ENCODE data around the gene ARL14EP.

Gene ARL14EP

GRCh38 chr11:30358536-30358935, 35.6 kb downstream of the ARL14EP start:
- no peak for TF ChIP-seq CTCF (conservative IDR thresholded peaks at IDR 0.05)
- H3K27ac ChIP-seq, result no peak overlapping the region

- H3K27ac ChIP-seq, result no peak overlapping the region
Observed at GRCh38 chr11:30360741-30361140, 37.8 kb downstream of the ARL14EP start.

GRCh38 chr11:30364139-30364836, 41.4 kb downstream of the ARL14EP start:
- H3K27ac ChIP-seq, result no peak overlapping the region
- no peak for TF ChIP-seq CTCF (conservative IDR thresholded peaks at IDR 0.05)

More at GRCh38 chr11:30360741-30361140, 37.8 kb downstream of the ARL14EP start:
- TF ChIP-seq CTCF (conservative IDR thresholded peaks at IDR 0.05), result no peak

- H3K27ac ChIP-seq, result no peak overlapping the region
- TF ChIP-seq CTCF (conservative IDR thresholded peaks at IDR 0.05), result no peak
Observed at GRCh38 chr11:30364837-30365482, 42.1 kb downstream of the ARL14EP start.

GRCh38 chr11:30365793-30366517, 43.1 kb downstream of the ARL14EP start:
- no peak overlapping the region for H3K27ac ChIP-seq
- no peak for TF ChIP-seq CTCF (conservative IDR thresholded peaks at IDR 0.05)

- H3K27ac ChIP-seq, result no peak overlapping the region
- TF ChIP-seq CTCF (conservative IDR thresholded peaks at IDR 0.05), result no peak
Observed at GRCh38 chr11:30368394-30368793, 45.5 kb downstream of the ARL14EP start.

GRCh38 chr11:30370164-30370563, 47.3 kb downstream of the ARL14EP start:
- H3K27ac ChIP-seq, result no peak overlapping the region
- TF ChIP-seq CTCF (conservative IDR thresholded peaks at IDR 0.05), result no peak

Data from VCaP (cell line).